ENCODE measurements around the gene CENPW.

The CENPW gene

DNA sequence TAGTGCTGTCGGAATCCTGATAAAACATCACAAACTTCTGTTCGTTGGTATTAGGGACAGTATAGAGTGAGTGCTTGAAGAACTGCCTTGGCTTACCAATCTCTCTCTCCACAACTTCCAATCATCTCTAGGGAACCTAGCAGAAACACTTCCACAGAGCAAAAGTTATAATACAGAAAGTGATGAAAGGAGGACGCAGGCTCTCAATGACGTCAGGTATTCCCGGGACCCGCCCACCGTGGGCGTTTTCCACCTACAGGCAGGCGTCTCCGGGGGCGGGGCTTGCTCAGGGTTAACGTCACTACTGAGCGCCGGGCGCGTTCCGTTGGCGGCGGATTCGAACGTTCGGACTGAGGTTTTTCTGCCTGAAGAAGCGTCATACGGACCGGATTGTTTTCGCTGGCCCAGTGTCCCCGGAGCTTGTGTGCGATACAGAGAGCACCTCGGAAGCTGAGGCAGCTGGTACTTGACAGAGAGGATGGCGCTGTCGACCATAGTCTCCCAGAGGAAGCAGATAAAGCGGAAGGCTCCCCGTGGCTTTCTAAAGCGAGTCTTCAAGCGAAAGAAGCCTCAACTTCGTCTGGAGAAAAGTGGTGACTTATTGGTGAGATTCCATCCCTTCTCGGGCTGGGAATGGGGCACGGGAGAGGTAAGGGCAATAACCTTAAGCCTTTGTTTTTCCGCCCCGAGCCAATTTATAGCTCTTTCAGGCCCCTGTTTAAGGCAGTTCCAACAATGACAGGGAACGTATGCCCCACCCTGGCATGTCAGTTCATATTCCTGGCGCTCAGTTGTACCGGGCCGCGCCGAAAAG is at the start of gene CENPW:
TSS of gene CENPW (plus strand) at position 320 of the 814 bp plus-strand sequence. CDS start at position 479, 159 bp downstream.
- peak; percentile 51 to 64 for DNase-seq

DNA sequence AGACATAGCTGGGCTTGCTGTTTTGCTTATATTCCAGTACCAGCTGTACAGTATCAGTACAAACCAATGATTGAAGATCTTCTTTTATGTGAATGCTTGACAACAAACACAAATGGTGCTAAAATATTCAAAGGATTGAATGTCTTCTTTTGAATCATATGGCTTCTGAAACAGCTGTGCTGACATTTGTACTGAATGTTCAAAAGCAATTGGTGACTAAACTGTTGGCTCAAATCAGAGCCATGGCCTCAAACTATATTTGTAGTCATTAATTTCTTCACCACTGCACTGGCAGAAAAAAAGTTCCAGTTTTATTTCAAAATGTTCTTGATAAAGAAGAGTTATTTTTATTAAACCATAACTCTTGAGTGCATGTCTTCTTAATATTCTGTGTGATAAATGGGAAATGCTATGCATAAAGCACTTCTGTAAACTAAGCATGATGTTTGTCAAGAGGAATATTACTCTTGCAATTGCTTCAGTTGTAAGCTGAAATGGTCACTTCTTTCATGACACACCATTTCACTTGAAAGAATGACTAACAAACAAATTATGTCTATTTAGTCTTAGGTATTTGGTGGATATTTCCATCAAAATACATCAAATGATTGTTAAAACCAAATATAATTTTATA is 45.9 kb upstream of the CENPW start:
- no peak for DNase-seq

DNA sequence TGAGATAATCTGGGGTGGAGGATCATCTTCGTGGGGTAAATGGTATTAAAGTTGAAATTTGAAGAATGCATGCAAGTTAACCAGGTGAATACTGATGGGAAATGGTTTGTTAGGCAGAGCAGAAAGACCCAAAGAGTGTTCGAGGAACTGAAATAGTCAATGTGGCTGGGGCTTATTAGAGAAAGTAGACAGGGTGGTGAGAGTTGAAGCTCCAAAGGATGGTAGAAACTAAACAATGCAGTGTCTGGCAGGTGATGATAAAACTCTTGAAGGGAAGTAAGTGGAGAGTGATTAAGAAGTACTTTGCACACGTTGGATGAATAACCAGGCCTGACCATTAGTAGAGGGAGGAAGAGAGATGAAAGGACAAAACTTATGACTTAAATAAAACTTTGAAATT is 39.8 kb upstream of the CENPW start:
- DNase-seq = no peak

DNA sequence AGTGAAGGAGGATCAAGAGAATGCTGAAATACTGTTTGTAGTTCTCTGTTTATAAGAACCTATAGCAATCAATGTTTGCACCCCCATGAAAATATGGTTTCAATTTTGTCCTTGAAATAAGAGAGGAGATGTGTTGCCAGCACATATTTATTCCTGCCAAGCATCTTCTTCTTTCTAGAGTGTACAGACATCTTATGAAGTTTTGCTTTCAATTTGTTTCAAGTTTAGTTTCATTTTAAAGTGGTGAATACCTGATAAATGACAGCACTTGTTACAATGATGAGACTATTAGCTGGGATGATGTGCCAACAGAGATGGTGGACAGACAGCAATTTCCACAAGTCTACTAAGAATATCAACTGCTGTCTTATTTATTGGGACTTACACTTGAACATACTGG is 39.2 kb upstream of the CENPW start:
- no peak for DNase-seq

DNA sequence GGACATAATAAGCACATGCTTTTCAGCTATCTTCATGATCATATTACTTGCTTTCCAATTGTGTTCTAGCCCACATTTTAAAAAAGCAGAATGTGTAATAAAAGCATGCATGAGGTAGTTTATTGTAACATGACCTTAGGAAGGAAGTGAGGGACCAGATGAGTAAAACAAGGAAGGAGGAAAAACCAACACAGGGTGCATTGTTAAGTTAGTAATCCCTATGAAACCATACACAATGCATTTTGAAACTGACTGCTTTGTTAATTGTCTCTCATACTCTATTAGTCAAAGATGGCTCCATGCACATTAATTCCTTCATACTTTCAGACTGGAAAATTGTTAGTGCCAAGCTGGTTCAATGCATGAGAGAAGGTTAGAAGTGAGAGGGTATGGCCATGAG is 37.7 kb upstream of the CENPW start:
- DNase-seq = no peak

DNA sequence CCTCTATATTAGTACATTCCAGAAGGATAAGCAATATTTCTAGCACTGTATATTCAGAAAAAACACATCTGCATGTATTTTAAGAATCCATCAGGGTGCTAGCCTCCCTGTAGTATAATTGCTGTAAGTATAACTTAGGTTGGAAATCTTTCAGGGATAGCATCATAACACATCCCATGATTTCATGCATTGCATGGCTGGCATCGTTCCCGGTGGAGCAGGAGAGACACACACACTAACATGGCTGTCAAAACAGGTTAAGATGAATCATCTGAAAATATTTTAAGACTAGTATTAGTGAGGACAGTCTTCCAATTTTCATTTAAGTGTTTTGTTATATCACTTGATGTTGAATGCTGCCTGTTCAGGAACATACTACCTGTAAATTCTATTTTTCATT is 32.1 kb upstream of the CENPW start:
- no peak for DNase-seq

DNA sequence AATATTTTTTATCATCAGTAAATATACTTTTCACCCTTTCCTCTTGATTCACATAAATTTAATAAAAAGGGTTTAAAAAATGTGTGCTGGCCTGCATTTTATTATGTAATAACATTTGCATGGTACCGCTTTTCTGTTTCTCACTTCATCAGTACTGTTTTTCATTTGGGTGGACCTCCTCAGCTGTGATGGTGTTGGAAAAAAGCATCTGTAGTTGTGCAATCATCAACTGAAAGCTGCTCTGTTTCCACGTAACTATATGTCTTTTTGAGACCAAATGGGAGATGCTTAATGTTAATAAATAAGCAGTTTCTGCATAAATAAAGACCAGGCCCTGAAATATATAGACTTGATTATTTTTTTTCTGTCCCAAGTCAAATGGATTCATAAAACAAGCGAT is 31.6 kb upstream of the CENPW start:
- no peak for DNase-seq

DNA sequence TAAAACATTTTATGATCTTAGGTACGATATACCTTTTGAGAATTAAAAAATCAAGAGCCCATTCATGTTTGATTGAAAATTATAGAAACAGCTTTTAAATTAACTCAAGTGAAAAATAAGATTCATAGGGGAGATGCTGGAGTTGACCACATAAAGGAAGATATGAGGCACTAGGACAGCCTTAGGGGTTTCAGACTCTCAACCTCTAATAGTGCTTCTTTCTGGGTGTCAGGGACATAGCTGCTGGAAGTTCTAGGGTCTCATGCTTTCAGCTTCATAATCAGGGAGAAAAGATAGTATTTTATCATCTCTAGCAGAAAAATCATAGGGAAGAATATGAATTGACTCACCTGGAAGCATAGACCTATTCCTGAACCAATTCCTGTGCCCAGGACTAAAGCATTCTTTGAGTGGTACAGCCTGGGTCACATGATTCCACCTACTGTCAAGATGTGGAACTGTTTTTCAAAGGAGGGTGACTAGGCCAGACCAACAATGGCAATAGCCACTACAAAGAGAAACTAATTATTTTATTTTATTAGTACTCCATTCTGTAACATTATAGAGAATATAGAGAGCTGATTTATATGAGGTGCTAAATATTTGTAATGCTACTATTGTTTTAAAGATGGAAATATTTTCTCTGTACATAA is 27.8 kb upstream of the CENPW start:
- DNase-seq = no peak

DNA sequence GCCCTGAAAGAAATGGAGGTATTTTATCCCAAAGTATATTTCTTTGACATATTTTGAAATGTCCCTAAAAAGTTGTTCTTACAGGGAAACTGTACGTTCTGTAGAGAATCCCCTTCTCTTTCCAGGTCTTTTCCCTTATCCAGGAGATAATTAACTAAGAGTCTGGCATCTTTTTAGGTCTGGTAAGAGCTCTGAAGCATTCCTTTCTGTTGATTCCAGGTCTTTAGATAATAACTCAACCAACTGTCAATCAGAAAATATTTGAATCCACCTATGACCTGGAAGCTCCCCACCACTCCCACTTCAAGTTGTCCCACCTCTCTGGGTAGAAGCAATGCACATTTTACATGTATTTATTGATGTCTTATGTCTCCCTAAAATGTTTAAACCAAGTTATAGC is 26.0 kb upstream of the CENPW start:
- DNase-seq = no peak

DNA sequence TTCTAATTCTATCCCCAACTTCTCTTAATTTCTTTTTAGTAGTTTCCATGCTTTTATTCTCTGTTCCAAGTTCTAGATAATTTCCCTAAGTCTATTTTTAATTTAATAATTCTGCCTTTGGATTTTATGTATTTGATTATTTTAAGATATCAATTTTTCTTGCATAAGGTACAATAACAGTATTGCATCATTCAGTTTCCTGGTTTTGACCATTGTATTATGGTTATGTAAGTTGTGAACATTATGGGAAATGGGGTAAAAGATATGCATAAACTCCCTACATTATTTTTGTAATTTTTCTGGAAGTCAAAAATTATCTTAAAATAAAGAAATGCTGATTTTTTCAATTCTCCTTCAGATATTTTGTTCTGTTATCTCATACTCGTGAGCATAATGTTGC is 21.1 kb upstream of the CENPW start:
- DNase-seq = no peak

DNA sequence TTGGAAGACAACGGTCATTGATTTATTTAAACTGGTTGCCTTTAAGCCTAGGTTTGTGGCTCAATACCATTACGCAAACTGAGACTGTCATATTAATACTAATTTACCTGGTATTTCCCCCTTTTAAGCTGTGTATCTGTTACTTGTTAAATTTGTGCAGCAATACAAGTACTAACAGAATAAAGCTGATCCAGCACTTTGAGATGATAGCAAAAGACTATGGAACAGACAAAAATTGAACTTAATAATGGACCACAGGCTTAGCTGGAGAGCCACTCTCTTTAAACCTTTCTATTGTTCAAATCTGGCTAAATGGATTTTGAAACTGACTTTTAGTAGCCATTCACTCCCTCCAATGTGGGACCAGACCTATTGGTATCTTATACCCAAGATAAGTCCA is 6.2 kb upstream of the CENPW start:
- no peak for DNase-seq

DNA sequence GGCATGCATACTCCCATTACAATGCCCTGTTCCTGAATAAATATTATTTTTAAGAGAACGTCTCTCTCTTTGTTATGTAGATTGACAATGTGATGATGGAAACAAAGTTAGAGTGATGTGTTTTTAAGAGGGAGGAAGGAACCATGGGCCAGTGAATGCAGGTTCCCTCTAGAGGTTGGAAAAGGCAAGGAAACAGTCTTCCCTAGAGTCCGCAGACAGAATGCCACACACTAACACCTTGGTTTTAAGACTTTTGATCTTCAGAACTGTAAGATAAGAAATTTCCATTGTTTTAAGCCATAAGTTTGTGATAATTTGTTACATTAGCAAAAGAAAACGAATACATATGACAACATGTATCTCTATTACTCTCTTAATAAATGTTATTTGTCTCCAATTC is 4.7 kb upstream of the CENPW start:
- DNase-seq = no peak

DNA sequence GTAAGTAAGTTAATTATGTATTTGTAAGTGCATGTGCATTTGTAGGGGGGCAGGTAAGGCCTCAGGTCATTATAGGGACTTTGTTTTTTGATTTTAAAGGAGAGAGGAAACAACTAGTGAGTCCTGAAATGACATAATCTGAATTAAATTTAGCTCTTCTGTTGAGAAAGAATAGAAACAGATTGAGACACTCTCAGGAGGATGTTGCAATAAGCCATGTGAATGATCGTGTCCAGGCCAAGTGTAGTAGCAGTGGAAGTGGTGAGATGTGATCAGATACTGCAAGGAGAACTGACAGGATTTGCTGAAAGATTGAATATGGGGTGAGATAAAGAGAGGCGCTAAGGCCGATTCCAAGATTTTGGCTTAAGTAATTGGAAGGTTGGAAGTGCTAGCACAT is 2.6 kb upstream of the CENPW start:
- peak in 1 of 2 donors; percentile 15 for DNase-seq

DNA sequence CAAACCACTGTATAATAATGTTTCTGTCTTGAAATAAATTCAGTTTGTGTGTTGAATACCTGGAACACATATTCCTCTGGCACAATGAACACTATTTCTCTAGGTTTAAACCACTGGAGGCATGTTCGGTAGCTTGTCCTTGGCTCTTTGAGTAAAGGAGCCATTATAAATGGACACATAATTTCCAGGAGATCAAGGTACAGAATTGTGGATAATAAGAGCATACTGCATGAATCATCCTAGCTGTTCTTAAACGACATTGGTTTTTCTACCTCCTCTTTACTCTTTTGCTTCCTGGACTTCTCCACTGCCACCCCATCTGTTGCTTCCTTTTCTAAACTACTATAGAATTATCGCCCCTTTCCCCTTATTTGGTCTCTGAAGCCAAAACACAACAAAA is 1.2 kb downstream of the CENPW start:
- no peak for DNase-seq

DNA sequence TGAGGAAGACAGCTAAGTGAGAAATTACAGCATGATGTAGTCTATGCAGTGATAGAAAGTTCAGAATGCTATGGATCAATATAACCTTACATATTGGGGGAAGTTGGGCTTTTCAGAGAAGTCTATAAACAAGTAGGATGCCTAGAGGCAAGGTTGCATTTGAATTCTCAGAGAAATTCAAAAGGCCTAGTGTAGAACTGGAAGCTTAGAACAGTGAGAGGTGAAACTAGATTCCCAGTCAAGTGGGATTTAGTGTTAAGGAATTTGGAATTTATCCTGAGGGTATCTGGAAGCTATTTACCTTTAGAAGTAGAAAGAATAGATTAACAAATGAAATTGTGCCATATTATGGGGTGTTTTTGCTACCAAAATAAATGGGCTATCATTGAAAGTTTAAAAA is 4.3 kb downstream of the CENPW start:
- no peak for DNase-seq

DNA sequence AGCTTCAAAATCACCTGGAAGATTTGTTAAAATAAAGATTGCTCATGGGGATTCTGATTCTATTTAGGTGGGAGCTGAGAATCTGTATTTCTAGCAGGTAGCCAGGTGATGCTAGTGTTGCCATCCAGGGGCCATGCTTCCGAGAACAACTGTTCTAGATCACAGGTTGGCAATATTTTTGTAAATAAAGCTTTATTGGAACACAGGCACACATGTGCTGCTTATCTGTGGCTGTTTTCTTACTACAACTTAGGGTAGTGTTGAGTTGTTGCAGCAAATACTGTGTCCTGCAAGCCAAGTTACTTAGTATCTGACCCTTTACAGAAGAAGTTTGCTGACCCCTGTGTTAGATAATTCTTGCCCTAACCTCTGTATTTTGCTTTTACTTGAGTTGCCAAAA is 12.0 kb downstream of the CENPW start:
- DNase-seq = no peak

DNA sequence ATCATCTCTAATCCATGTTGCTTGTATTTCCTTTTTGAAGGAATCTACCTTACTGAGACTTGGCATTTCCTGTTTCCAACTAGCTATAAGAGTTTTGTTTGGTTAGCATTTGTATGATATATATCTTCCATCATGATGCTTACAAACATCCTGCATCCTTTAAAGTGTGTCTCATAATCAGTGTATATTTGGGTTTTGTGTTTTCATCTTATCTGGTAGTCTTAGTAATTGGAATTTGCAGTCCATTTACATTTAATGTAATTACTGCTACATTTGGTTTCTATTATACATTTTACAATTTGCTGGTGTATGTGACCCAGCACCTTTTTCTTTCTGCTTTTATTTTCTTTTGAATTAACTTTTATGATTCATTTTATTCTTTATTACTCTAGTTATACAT is 12.6 kb downstream of the CENPW start:
- no peak for DNase-seq

DNA sequence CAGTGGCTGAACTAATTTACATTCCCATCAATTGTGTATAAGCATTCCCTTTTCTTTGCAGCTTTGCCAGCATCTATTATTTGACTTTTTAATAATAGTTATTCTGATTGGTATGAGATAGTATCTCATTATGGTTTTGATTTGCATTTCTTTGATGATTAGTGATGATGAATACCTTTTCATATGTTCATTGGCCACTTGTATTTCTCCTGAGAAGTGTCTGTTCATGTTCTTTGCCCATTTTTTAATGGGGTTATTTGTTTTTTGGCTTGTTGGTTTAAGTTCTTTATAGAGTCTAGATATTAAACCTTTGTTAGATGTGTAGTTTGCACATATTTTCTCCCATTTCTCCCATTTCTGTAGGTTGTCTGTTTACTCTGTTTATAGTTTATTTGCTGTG is 16.6 kb downstream of the CENPW start:
- DNase-seq = no peak

DNA sequence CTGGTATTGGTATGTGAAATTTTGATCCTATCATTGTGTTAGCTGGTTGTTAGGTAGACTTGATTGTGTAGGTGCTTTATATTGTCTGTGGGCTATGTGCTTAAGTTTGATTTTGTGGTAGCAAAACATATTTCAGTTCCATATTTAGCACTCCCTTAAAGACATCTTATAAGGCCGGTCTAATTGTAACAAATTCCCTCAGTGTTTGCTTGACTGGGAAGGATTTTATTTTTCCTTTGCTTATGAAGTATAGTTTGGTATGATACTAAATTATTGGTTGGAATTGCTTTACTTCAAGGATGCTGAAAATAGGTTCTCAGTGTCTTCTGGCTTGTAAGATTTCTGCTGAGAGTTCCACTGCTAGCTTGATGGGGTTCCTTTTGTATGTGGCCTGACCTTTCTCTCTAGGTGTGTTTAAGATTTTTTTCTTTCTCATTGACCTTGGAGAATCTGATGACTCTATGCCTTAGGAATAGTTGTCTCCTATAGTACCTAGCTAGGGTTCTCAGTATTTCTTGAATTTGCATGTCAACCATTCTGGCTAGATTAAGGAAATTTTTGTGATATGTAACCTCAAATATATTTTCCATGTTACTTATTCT is 20.1 kb downstream of the CENPW start:
- DNase-seq = no peak

DNA sequence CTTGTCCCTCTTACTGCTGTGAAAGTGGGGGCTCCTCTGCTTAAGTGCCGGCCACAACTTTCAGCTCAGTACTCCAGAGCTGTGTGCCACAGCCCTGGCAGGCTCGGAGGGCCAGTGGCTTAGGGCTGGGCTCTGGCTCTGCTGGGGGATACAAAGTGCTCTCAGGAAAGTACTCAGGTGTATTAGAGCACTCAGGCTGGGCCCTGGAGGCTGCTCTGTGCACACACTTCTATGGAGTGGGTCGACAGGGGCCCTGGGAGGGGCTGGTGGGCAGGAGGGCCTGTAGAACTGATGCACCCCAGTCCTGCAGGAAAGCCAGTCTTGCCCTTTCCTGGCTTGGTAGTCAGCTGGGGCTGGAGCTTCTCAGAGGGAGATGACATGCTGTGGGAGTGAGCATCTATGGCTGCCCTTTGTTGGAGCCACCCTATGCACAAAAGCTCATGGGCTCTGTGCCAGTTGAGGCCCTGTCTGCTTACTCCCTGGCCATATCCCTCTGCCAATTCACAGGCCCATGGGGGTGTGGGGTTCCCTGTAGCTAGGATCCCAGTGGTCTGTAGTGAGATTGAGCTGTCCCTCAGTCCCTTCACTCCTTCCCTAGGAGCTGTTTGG is 22.0 kb downstream of the CENPW start:
- DNase-seq = no peak

DNA sequence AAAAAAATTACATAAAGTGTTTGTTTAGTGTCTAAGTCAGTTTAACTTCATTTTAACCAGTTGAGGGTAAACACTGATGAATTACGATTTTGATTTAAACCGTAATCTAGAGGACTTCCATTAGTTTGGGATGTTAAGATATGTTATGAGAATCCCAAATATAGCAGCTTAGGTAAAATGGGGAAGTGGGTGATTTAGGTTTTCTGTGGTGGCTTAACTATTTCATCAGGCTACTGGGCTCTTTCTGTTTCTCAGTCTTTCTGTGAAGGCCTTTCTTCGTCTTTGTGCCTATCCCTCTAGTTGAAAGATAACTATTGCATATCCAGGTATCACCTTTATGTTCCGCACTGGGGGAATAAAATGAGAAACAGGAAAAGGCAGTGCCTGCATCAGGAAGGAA is 27.9 kb downstream of the CENPW start:
- no peak for DNase-seq

DNA sequence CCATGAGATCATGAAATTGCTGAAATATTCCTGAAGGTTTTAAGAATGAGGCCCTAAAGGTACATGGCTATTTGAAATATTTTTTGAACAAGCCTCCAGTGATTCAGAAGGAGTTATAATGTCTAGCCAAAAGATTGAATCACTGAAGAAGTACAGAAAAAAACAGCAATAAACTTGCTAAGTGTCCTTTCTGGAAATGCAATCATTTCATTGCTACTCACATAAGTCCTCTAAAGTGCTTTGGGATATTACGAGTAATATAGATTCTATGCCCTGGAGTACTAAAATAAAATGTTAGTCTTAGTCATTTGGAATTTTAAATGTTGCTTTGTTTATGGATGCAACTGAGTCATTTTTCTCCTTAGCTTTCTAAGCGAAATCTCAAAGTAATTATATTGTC is 32.7 kb downstream of the CENPW start:
- DNase-seq = no peak

DNA sequence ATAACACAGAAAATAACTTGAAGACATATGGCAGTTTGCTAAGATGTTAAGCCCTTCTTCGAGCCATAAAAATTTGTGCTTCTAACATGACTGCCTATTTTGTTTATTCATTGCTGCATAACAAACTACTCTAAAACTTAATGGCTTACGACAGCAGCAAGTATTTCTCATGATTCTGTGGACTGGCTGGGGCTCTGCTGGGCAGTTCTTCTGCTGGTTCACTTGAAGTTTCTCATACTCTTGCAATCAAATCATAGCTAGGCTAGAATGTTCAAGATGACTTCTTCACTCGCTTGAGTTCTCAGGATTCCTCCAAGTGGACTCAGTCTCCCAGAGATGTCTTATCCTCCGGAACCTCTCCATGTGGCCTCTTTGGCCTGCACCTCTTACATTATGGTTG is 33.4 kb downstream of the CENPW start:
- DNase-seq = no peak
